ENCODE results near the gene IGSF23.
A peak's percentile ranks its signal among the peaks of the same experiment; 100 is the strongest.
"Not testable (repeated sequence)": the region's sequence is repeated elsewhere in the genome, so short reads cannot be mapped to it uniquely, and the experiment has no call there.

IGSF23 gene

GRCh38 chr19:44631611-44632010 lies 18.2 kb downstream of the IGSF23 start:
- not testable (repeated sequence) for DNase-seq (ENCODE audit: low read depth); H3K36me3 ChIP-seq (ENCODE audit: control insufficient read depth, insufficient read depth, low read length, severe bottlenecking); H3K9ac ChIP-seq (ENCODE audit: low read length); H3K9me3 ChIP-seq (ENCODE audit: control insufficient read depth, low read length); H3K4me3 ChIP-seq (ENCODE audit: low read length); H3K27me3 ChIP-seq (replicated peaks; ENCODE audit: control insufficient read depth, insufficient read depth, low read length)
- H3K4me1 ChIP-seq (ENCODE audit: control insufficient read depth, insufficient read depth, low read length) = peaks cover 19% of the 10 kb centered on the region

- not testable (repeated sequence) for H3K9me3 ChIP-seq (ENCODE audit: control insufficient read depth, low read length); H3K36me3 ChIP-seq (ENCODE audit: control insufficient read depth, insufficient read depth, low read length, severe bottlenecking); H3K27me3 ChIP-seq (replicated peaks; ENCODE audit: control insufficient read depth, insufficient read depth, low read length); H3K9ac ChIP-seq (ENCODE audit: low read length); H3K4me3 ChIP-seq (ENCODE audit: low read length)
- peaks cover 15% of the 10 kb centered on the region for H3K4me1 ChIP-seq (ENCODE audit: control insufficient read depth, insufficient read depth, low read length)
- DNase-seq (ENCODE audit: low read depth) = peak; percentile 20
These were observed 20.7 kb downstream of the IGSF23 start for GRCh38 chr19:44634058-44634457.

GRCh38 chr19:44634785-44635184 lies 21.4 kb downstream of the IGSF23 start:
- DNase-seq (ENCODE audit: low read depth) = no peak
- peaks cover 2% of the 10 kb centered on the region for H3K9me3 ChIP-seq (ENCODE audit: control insufficient read depth, low read length)
- no peaks in the 10 kb centered on the region for H3K36me3 ChIP-seq (ENCODE audit: control insufficient read depth, insufficient read depth, low read length, severe bottlenecking)
- no peaks in the 10 kb centered on the region for H3K27me3 ChIP-seq (replicated peaks; ENCODE audit: control insufficient read depth, insufficient read depth, low read length)
- no peak overlapping the region for H3K4me3 ChIP-seq (ENCODE audit: low read length)
- peaks cover 15% of the 10 kb centered on the region for H3K4me1 ChIP-seq (ENCODE audit: control insufficient read depth, insufficient read depth, low read length)
- H3K9ac ChIP-seq (ENCODE audit: low read length) = no peak overlapping the region

GRCh38 chr19:44635581-44636438 lies 22.4 kb downstream of the IGSF23 start:
- peak; percentile 75 for DNase-seq (ENCODE audit: low read depth)
- no peaks in the 10 kb centered on the region for H3K36me3 ChIP-seq (ENCODE audit: control insufficient read depth, insufficient read depth, low read length, severe bottlenecking)
- peaks cover 2% of the 10 kb centered on the region for H3K9me3 ChIP-seq (ENCODE audit: control insufficient read depth, low read length)
- no peak overlapping the region for H3K9ac ChIP-seq (ENCODE audit: low read length)
- no peak overlapping the region for H3K4me3 ChIP-seq (ENCODE audit: low read length)
- H3K4me1 ChIP-seq (ENCODE audit: control insufficient read depth, insufficient read depth, low read length) = peaks cover 18% of the 10 kb centered on the region
- no peaks in the 10 kb centered on the region for H3K27me3 ChIP-seq (replicated peaks; ENCODE audit: control insufficient read depth, insufficient read depth, low read length)

- peaks cover 22% of the 10 kb centered on the region for H3K4me1 ChIP-seq (ENCODE audit: control insufficient read depth, insufficient read depth, low read length)
- no peak overlapping the region for H3K4me3 ChIP-seq (ENCODE audit: low read length)
- DNase-seq (ENCODE audit: low read depth) = no peak
- peaks cover 2% of the 10 kb centered on the region for H3K9me3 ChIP-seq (ENCODE audit: control insufficient read depth, low read length)
- no peaks in the 10 kb centered on the region for H3K27me3 ChIP-seq (replicated peaks; ENCODE audit: control insufficient read depth, insufficient read depth, low read length)
- H3K9ac ChIP-seq (ENCODE audit: low read length) = no peak overlapping the region
- no peaks in the 10 kb centered on the region for H3K36me3 ChIP-seq (ENCODE audit: control insufficient read depth, insufficient read depth, low read length, severe bottlenecking)
These were observed 23.4 kb downstream of the IGSF23 start for GRCh38 chr19:44636439-44637389.

- Histone ChIP-seq H3K9me3 (ENCODE audit: control insufficient read depth, low read length) (peaks cover 2% of the 10 kb centered on the region), H3K36me3 (ENCODE audit: control insufficient read depth, insufficient read depth, low read length, severe bottlenecking) (no peaks in the 10 kb centered on the region), H3K4me3 (ENCODE audit: low read length) (no peak overlapping the region), H3K4me1 (ENCODE audit: control insufficient read depth, insufficient read depth, low read length) (peaks cover 22% of the 10 kb centered on the region), H3K9ac (ENCODE audit: low read length) (no peak overlapping the region), H3K27me3 (replicated peaks; ENCODE audit: control insufficient read depth, insufficient read depth, low read length) (no peaks in the 10 kb centered on the region)
- DNase-seq (ENCODE audit: low read depth) = no peak
These were observed 24.0 kb downstream of the IGSF23 start for GRCh38 chr19:44637390-44637764.

- peaks cover 22% of the 10 kb centered on the region for H3K4me1 ChIP-seq (ENCODE audit: control insufficient read depth, insufficient read depth, low read length)
- no peaks in the 10 kb centered on the region for H3K36me3 ChIP-seq (ENCODE audit: control insufficient read depth, insufficient read depth, low read length, severe bottlenecking)
- DNase-seq (ENCODE audit: low read depth) = peak; percentile 45
- no peak overlapping the region for H3K4me3 ChIP-seq (ENCODE audit: low read length)
- H3K9me3 ChIP-seq (ENCODE audit: control insufficient read depth, low read length) = no peaks in the 10 kb centered on the region
- no peaks in the 10 kb centered on the region for H3K27me3 ChIP-seq (replicated peaks; ENCODE audit: control insufficient read depth, insufficient read depth, low read length)
- no peak overlapping the region for H3K9ac ChIP-seq (ENCODE audit: low read length)
These were observed 27.2 kb downstream of the IGSF23 start for GRCh38 chr19:44640518-44640917.

GRCh38 chr19:44641501-44642265 lies 28.3 kb downstream of the IGSF23 start:
- H3K36me3 ChIP-seq (ENCODE audit: control insufficient read depth, insufficient read depth, low read length, severe bottlenecking) = no peaks in the 10 kb centered on the region
- no peaks in the 10 kb centered on the region for H3K27me3 ChIP-seq (replicated peaks; ENCODE audit: control insufficient read depth, insufficient read depth, low read length)

GRCh38 chr19:44642377-44642776 lies 29.0 kb downstream of the IGSF23 start:
- H3K27me3 ChIP-seq (replicated peaks; ENCODE audit: control insufficient read depth, insufficient read depth, low read length) = no peaks in the 10 kb centered on the region
- no peak for DNase-seq (ENCODE audit: low read depth)
- no peaks in the 10 kb centered on the region for H3K36me3 ChIP-seq (ENCODE audit: control insufficient read depth, insufficient read depth, low read length, severe bottlenecking)
- H3K4me3 ChIP-seq (ENCODE audit: low read length) = no peak overlapping the region
- H3K9ac ChIP-seq (ENCODE audit: low read length) = no peak overlapping the region
- peaks cover 17% of the 10 kb centered on the region for H3K4me1 ChIP-seq (ENCODE audit: control insufficient read depth, insufficient read depth, low read length)
- no peaks in the 10 kb centered on the region for H3K9me3 ChIP-seq (ENCODE audit: control insufficient read depth, low read length)

More at GRCh38 chr19:44641501-44642265, 28.3 kb downstream of the IGSF23 start:
- no peak overlapping the region for H3K9ac ChIP-seq (ENCODE audit: low read length)
- no peak for DNase-seq (ENCODE audit: low read depth)
- H3K4me1 ChIP-seq (ENCODE audit: control insufficient read depth, insufficient read depth, low read length) = peaks cover 17% of the 10 kb centered on the region
- no peaks in the 10 kb centered on the region for H3K9me3 ChIP-seq (ENCODE audit: control insufficient read depth, low read length)
- no peak overlapping the region for H3K4me3 ChIP-seq (ENCODE audit: low read length)

- Histone ChIP-seq H3K27me3 (replicated peaks; ENCODE audit: control insufficient read depth, insufficient read depth, low read length) (no peaks in the 10 kb centered on the region), H3K9me3 (ENCODE audit: control insufficient read depth, low read length) (no peaks in the 10 kb centered on the region)
These were observed 30.4 kb downstream of the IGSF23 start, which contains the start of gene PVR for GRCh38 chr19:44643605-44644401. Gene PVR, plus strand, starts transcription at chr19:44643910. Its CDS starts 187 bp downstream, at chr19:44644097.

More at GRCh38 chr19:44643605-44644401, 30.4 kb downstream of the IGSF23 start, which contains the start of gene PVR:
- peaks cover 26% of the 10 kb centered on the region for H3K4me1 ChIP-seq (ENCODE audit: control insufficient read depth, insufficient read depth, low read length)
- no peaks in the 10 kb centered on the region for H3K36me3 ChIP-seq (ENCODE audit: control insufficient read depth, insufficient read depth, low read length, severe bottlenecking)
- H3K9ac ChIP-seq (ENCODE audit: low read length) = peak within 1 kb of the TSS; percentile 86
- peak within 1 kb of the TSS; percentile 95 for H3K4me3 ChIP-seq (ENCODE audit: low read length)
- DNase-seq (ENCODE audit: low read depth) = peak; percentile 89

Measured in adipocyte (in vitro differentiated cells).